H1 (cell line): ENCODE measurements around the gene TCF25. TPM values are rescaled to one million over a fixed set of nuclear protein-coding genes. Genes with fewer than 3 reads are reported as not detected.
A peak's percentile ranks its signal among the peaks of the same experiment; 100 is the strongest.

Source experiments
- CTCF ChIA-PET: fragments of 300-600 bp; sonication (Branson Sonifier 250); formaldehyde crosslinking; loops from one replicate; lab custom pipeline; 2021; ENCODE audit not compliant: partially characterized antibody; lab: Charles Lee
- POLR2A ChIA-PET: fragments of 300-600 bp; sonication (Branson Sonifier 250); formaldehyde crosslinking; loops from one replicate; lab custom pipeline; 2021; ENCODE audit warnings: inconsistent platforms; ENCODE audit not compliant: partially characterized antibody; lab: Charles Lee
- DNase-seq, 2 experiments: peaks; one replicate each; pipeline versions ENCODE4 v3.0.0 to v3.0.0-alpha.2; 2010 to 2022; ENCODE audit warnings: low spot score in 2 of 2, low read depth in 1 of 2, mixed read lengths in 1 of 2
- FAIRE-seq: peaks from 2 replicates; lab custom pipeline; 2011; peaks lifted over from hg19 to GRCh38; lab: Jason Lieb, UNC
- H2AFZ ChIP-seq: 2 replicates; pipeline ENCODE4 v1.8.1; 2012; ENCODE audit warnings: low read length, inconsistent platforms
- H2AK5ac ChIP-seq: 2 replicates; pipeline ENCODE4 v1.6.1; 2013; ENCODE audit warnings: low read depth, low read length
- H2BK120ac ChIP-seq: replicated peaks from 2 replicates; pipeline ENCODE3; 2013; ENCODE audit warnings: low read depth, low read length, inconsistent platforms
- H2BK12ac ChIP-seq: 2 replicates; pipeline ENCODE4 v1.6.1; 2013; ENCODE audit warnings: low read depth, low read length
- H2BK15ac ChIP-seq: 2 replicates; pipeline ENCODE4 v1.6.1; 2013; ENCODE audit warnings: low read length
- H2BK20ac ChIP-seq: 2 replicates; pipeline ENCODE4 v1.6.1; 2013; ENCODE audit warnings: low read length
- H2BK5ac ChIP-seq: 2 replicates; pipeline ENCODE4 v1.6.1; 2013; ENCODE audit warnings: low read depth, low read length
- H3K14ac ChIP-seq: 2 replicates; pipeline ENCODE4 v1.6.1; 2013; ENCODE audit warnings: inconsistent platforms; ENCODE audit not compliant: insufficient read length
- H3K18ac ChIP-seq: 2 replicates; pipeline ENCODE4 v1.6.1; 2013; ENCODE audit warnings: low read length; ENCODE audit errors: extremely low read depth
- H3K23ac ChIP-seq: 2 replicates; pipeline ENCODE4 v1.6.1; 2013; ENCODE audit warnings: inconsistent platforms; ENCODE audit not compliant: insufficient read length
- H3K23me2 ChIP-seq: 2 replicates; pipeline ENCODE4 v1.6.1; 2013; ENCODE audit warnings: low read depth, low read length
- H3K27ac ChIP-seq: 2 replicates; pipeline ENCODE4 v1.6.1; 2011; ENCODE audit warnings: low read depth, low read length, inconsistent platforms
- H3K27me3 ChIP-seq, 4 experiments: replicated peaks in 1 of 4; 1 replicate in 1 of 4; 2 replicates in 3 of 4; pipeline versions ENCODE4 v1.6.1 to v1.8.1; 2011 to 2013; ENCODE audit warnings: low read length in 3 of 4, mild to moderate bottlenecking in 3 of 4, inconsistent platforms in 2 of 4, mixed read lengths in 2 of 4, moderate library complexity in 1 of 4; ENCODE audit not compliant: control insufficient read depth in 3 of 4, insufficient read depth in 3 of 4; ENCODE audit errors: extremely low read depth in 1 of 4
- H3K36me3 ChIP-seq, 4 experiments: 2 replicates each; pipeline versions ENCODE4 v1.6.1 to v1.8.1; 2011 to 2013; ENCODE audit warnings: mild to moderate bottlenecking in 4 of 4, low read length in 3 of 4, moderate library complexity in 2 of 4, control low read depth in 1 of 4, inconsistent platforms in 1 of 4; ENCODE audit not compliant: insufficient read depth in 4 of 4, control insufficient read depth in 2 of 4
- H3K4ac ChIP-seq: replicated peaks from 2 replicates; pipeline ENCODE3; 2013; ENCODE audit warnings: low read length, low read depth, mixed read lengths, inconsistent platforms; ENCODE audit not compliant: insufficient read length
- H3K4me1 ChIP-seq, 4 experiments: replicated peaks in 1 of 4; 1 replicate in 1 of 4; 2 replicates in 3 of 4; pipeline versions ENCODE4 v1.6.1 to v1.8.1; 2011 to 2013; ENCODE audit warnings: low read length in 3 of 4, inconsistent platforms in 2 of 4, mixed read lengths in 1 of 4; ENCODE audit not compliant: insufficient read depth in 4 of 4, control insufficient read depth in 3 of 4
- H3K4me2 ChIP-seq, 2 experiments: 2 replicates each; pipeline versions ENCODE4 v1.6.1 to v1.8.1; 2011 to 2013; ENCODE audit warnings: low read depth in 2 of 2, low read length in 2 of 2, control low read depth in 1 of 2, inconsistent platforms in 1 of 2, mild to moderate bottlenecking in 1 of 2; ENCODE audit not compliant: insufficient read depth in 1 of 2
- H3K4me3 ChIP-seq, 4 experiments: fragments of 200-600, 300-600 bp in 1 of 4; sonication (generic), shearing (Covaris generic), sonication (Bioruptor Twin) in 1 of 4; 2 replicates each; pipeline versions ENCODE4 v1.5.1 to v1.8.1; 2011 to 2016; ENCODE audit warnings: low read length in 4 of 4, low read depth in 3 of 4, control low read depth in 2 of 4, inconsistent platforms in 2 of 4, mild to moderate bottlenecking in 2 of 4, mixed read lengths in 1 of 4, moderate library complexity in 1 of 4; ENCODE audit not compliant: insufficient read depth in 2 of 4; ENCODE audit errors: extremely low read depth in 1 of 4
- H3K56ac ChIP-seq: replicated peaks from 2 replicates; pipeline ENCODE3; 2013; ENCODE audit warnings: low read depth, mild to moderate bottlenecking, mixed read lengths, low read length, inconsistent platforms; ENCODE audit not compliant: insufficient read length
- H3K79me1 ChIP-seq: 2 replicates; pipeline ENCODE4 v1.6.1; 2013; ENCODE audit warnings: low read depth, low read length, control low read depth
- H3K79me2 ChIP-seq, 2 experiments: 2 replicates each; pipeline versions ENCODE4 v1.6.1 to v1.8.1; 2012 to 2013; ENCODE audit warnings: low read length in 2 of 2, mild to moderate bottlenecking in 2 of 2, inconsistent platforms in 1 of 2; ENCODE audit not compliant: insufficient read depth in 2 of 2, control insufficient read depth in 1 of 2
- H3K9ac ChIP-seq, 4 experiments: replicated peaks in 1 of 4; 1 replicate in 1 of 4; 2 replicates in 3 of 4; pipeline versions ENCODE4 v1.6.1 to v1.8.1; 2011 to 2013; ENCODE audit warnings: low read depth in 3 of 4, low read length in 3 of 4, control low read depth in 2 of 4, mild to moderate bottlenecking in 2 of 4, moderate library complexity in 2 of 4, inconsistent platforms in 1 of 4; ENCODE audit errors: extremely low read depth in 1 of 4
- H3K9me3 ChIP-seq, 2 experiments: 2 replicates each; pipeline versions ENCODE4 v1.6.1 to v1.8.1; 2012 to 2013; ENCODE audit warnings: mild to moderate bottlenecking in 2 of 2, moderate library complexity in 2 of 2, control low read depth in 1 of 2, inconsistent platforms in 1 of 2, low read depth in 1 of 2, low read length in 1 of 2, mixed read lengths in 1 of 2; ENCODE audit not compliant: insufficient read depth in 2 of 2
- H4K20me1 ChIP-seq, 2 experiments: replicated peaks in 1 of 2; 2 replicates each; pipeline versions ENCODE3 to v1.8.1; 2011 to 2013; ENCODE audit warnings: inconsistent platforms in 2 of 2, low read length in 2 of 2, mild to moderate bottlenecking in 1 of 2; ENCODE audit not compliant: insufficient read depth in 2 of 2, control insufficient read depth in 1 of 2
- H4K5ac ChIP-seq: 2 replicates; pipeline ENCODE4 v1.6.1; 2013; ENCODE audit warnings: low read length, low read depth, mixed read lengths, inconsistent platforms; ENCODE audit not compliant: insufficient read length
- H4K8ac ChIP-seq: 2 replicates; pipeline ENCODE4 v1.8.0; 2013; ENCODE audit warnings: mild to moderate bottlenecking, moderate library complexity, low read length, inconsistent platforms; ENCODE audit not compliant: insufficient read depth; ENCODE audit errors: extremely low read depth
- H4K91ac ChIP-seq: replicated peaks from 2 replicates; pipeline ENCODE3; 2013; ENCODE audit warnings: low read length, mixed read lengths, inconsistent platforms; ENCODE audit not compliant: insufficient read length
- BACH1 ChIP-seq: IDR thresholded peaks from 2 replicates; pipeline ENCODE4 v1.6.1; 2012; ENCODE audit warnings: low read length, improper control_type of control experiment
- WGBS, 2 experiments: shearing (Covaris generic) in 1 of 2; methylation state at CpG; one replicate each; pipeline versions ENCODE4 v1.1.6 to v1.1.7; 2013 to 2015; ENCODE audit warnings: low lambda C conversion rate in 2 of 2, mixed read lengths in 2 of 2, inconsistent platforms in 1 of 2, low coverage in 1 of 2, missing lambda C conversion rate in 1 of 2; ENCODE audit not compliant: insufficient replicate concordance in 2 of 2, insufficient coverage in 1 of 2, insufficient read length in 1 of 2; ENCODE audit errors: extremely low coverage in 1 of 2, missing lambda C conversion rate in 1 of 2; 5-methylcytosine and 5-hydroxymethylcytosine counted together
- polyA plus RNA-seq, 7 experiments: library from polyadenylated mRNA; depleted of rRNA in 3 of 7; stranded (reverse) in 5 of 7; unstranded in 2 of 7; fragments of >200 nt in 5 of 7; fragments of 200-250 nt in 2 of 7; gene quantifications; 1 replicate in 5 of 7; 2 replicates in 1 of 7; 4 replicates in 1 of 7; pipeline versions ENCODE4 v1.2.1 to v1.2.3, GENCODE V29; 2011 to 2013; ENCODE audit warnings: missing spikeins in 2 of 7, mixed read lengths in 2 of 7
- total RNA-seq: library from RNA; stranded (reverse); fragmentation: NEBNext Ultra II Directional; extraction: Animal tissue kit (Norgen Biotek cat#: 25700); gene quantifications from 2 replicates; pipeline ENCODE4 v1.2.1, GENCODE V29; 2021
- TF ChIP-seq, protein P1 (sequence below), 3 experiments: IDR thresholded peaks; 1 replicate in 2 of 3; 2 replicates in 1 of 3; pipeline versions ENCODE4 v1.5.1 to v1.6.1; 2011; ENCODE audit warnings: low read length in 3 of 3, mild to moderate bottlenecking in 3 of 3, inconsistent platforms in 2 of 3, low read depth in 1 of 3, moderate library complexity in 1 of 3; ENCODE audit not compliant: insufficient read depth in 1 of 3; ENCODE audit errors: control extremely low read depth in 1 of 3

The TCF25 gene
- total and polyA plus RNA-seq, 2 of the 8 experiments (the other 6 are each of a cell fraction or from before 2014, with no cell fraction given) = 78.1 to 102 TPM

DNA sequence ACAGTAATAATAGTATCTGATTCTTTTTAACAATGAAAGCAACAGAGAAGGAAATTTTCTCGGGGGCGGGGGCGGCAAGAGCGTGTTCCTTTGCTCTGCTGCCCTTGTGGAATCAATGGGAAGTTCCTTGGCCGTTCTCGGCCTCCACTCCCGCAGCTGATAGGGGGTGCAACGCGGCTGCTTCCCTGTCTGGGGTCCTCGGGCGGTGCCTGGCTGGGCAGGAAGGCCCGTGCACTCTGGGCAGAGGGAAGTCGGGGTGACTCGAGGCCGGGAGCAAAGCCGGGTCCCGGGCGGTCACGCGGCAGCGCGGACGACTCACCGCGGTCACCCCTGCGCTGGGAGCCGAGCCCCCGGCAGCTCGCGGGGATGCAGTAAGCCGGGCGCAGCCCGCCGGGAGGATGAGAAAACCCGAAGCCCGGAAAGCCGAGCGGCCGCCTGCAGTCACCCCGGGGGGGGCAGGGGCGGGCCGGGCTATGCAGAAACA is 52.2 kb downstream of the TCF25 start:
- no peak overlapping the region; the same call in 1 of the 2 replicates for H3K18ac ChIP-seq
- no peak overlapping the region for H3K27ac ChIP-seq
- no peak overlapping the region for H2AFZ ChIP-seq
- ChIA-PET CTCF (interaction anchor here (0.6 to 8.7 kb wide), 4 partner anchors 16 to 225 kb away, joined by 3 to 70 read pairs (median 6); partner anchors contain the start of gene DEF8), POLR2A (interaction anchor here (1.0 to 6.5 kb wide), 8 partner anchors 12 to 213 kb away, joined by 3 to 71 read pairs (median 10); partner anchors contain the start of gene DEF8)
- no peak overlapping the region for H2BK20ac ChIP-seq
- DNase-seq (no peak), FAIRE-seq (no peak)
- H3K79me2 ChIP-seq = peaks cover 0 to 5% of the 10 kb centered on the region in 2 experiments; a peak in 2 of 4 replicates
- no peak overlapping the region for H2BK12ac ChIP-seq
- H3K9me3 ChIP-seq = no peaks in the 10 kb centered on the region
- no peak overlapping the region for H2BK5ac ChIP-seq
- peaks cover 5 to 14% of the 10 kb centered on the region in 2 experiments for H4K20me1 ChIP-seq
- no peak overlapping the region for H2BK120ac ChIP-seq
- peaks cover 0 to 29% (median 17%) of the 10 kb centered on the region in 4 experiments; a peak in 6 of 7 replicates for H3K4me1 ChIP-seq
- TF ChIP-seq BACH1 = no peak
- TF ChIP-seq, protein P1, sequence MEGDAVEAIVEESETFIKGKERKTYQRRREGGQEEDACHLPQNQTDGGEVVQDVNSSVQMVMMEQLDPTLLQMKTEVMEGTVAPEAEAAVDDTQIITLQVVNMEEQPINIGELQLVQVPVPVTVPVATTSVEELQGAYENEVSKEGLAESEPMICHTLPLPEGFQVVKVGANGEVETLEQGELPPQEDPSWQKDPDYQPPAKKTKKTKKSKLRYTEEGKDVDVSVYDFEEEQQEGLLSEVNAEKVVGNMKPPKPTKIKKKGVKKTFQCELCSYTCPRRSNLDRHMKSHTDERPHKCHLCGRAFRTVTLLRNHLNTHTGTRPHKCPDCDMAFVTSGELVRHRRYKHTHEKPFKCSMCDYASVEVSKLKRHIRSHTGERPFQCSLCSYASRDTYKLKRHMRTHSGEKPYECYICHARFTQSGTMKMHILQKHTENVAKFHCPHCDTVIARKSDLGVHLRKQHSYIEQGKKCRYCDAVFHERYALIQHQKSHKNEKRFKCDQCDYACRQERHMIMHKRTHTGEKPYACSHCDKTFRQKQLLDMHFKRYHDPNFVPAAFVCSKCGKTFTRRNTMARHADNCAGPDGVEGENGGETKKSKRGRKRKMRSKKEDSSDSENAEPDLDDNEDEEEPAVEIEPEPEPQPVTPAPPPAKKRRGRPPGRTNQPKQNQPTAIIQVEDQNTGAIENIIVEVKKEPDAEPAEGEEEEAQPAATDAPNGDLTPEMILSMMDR (IDR thresholded peaks at IDR 0.05; ENCODE audit: control extremely low read depth in 1 of 3, insufficient read depth in 1 of 3, low read depth in 1 of 3, low read length in 3 of 3) = peak in 1 of 3 experiments; percentile 4; a peak in 1 of 4 replicates
- no peak overlapping the region for H3K4ac ChIP-seq
- no peak overlapping the region for H3K56ac ChIP-seq
- H3K14ac ChIP-seq = no peak overlapping the region
- no peak overlapping the region for H2AK5ac ChIP-seq
- H3K23me2 ChIP-seq = peaks cover 22% of the 10 kb centered on the region
- H4K91ac ChIP-seq = no peak overlapping the region
- WGBS, 2 experiments = 2% methylated on average over 36 of the region's 42 CpGs; no CpG with 5 or more reads in 1 of the 2 experiments
- no peak overlapping the region for H4K5ac ChIP-seq
- H4K8ac ChIP-seq = no peak overlapping the region
- no peak overlapping the region for H3K23ac ChIP-seq
- H3K4me2 ChIP-seq = peak overlapping the region; percentile 77 to 82
- H2BK15ac ChIP-seq = no peak overlapping the region
- H3K27me3 ChIP-seq = peaks cover 0 to 8% (median 5%) of the 10 kb centered on the region in 4 experiments; a peak in 4 of 7 replicates
- H3K9ac ChIP-seq = peak overlapping the region in 1 of 4 experiments; percentile 36; a peak in 3 of 7 replicates
- peaks cover 6% of the 10 kb centered on the region; the same call in 1 of the 2 replicates for H3K79me1 ChIP-seq
- peak overlapping the region; percentile 48 to 95 (median 65) for H3K4me3 ChIP-seq
- peaks cover 0 to 6% (median 0%) of the 10 kb centered on the region in 4 experiments; a peak in 1 of 8 replicates for H3K36me3 ChIP-seq
